Trophoblast cell (in vitro differentiated cells and primary cell): Measurements from ENCODE around the gene HLCS.
A peak's percentile ranks its signal among the peaks of the same experiment; 100 is the strongest.

Source experiments
- DNase-seq, 2 donors: peaks; one replicate each; pipeline ENCODE4 v3.0.0-alpha.2; 2016
- H2AFZ ChIP-seq: 2 replicates; pipeline ENCODE4 v1.6.1; 2013; ENCODE audit warnings: low read length, moderate library complexity, mild to moderate bottlenecking; ENCODE audit not compliant: insufficient read depth, poor library complexity
- H2AK5ac ChIP-seq: 2 replicates; pipeline ENCODE4 v1.6.1; 2013; ENCODE audit warnings: mild to moderate bottlenecking, low read length
- H2BK120ac ChIP-seq: 2 replicates; pipeline ENCODE4 v1.6.1; 2013; ENCODE audit warnings: low read length, mild to moderate bottlenecking, moderate library complexity; ENCODE audit not compliant: insufficient read depth, poor library complexity
- H2BK12ac ChIP-seq: 2 replicates; pipeline ENCODE4 v1.6.1; 2013; ENCODE audit warnings: mild to moderate bottlenecking, low read length, moderate library complexity
- H2BK5ac ChIP-seq: 2 replicates; pipeline ENCODE4 v1.6.1; 2013; ENCODE audit warnings: low read length, low read depth, moderate library complexity, mild to moderate bottlenecking; ENCODE audit not compliant: poor library complexity
- H3K14ac ChIP-seq: 2 replicates; pipeline ENCODE4 v1.6.1; 2013; ENCODE audit warnings: mild to moderate bottlenecking, low read length
- H3K18ac ChIP-seq: 2 replicates; pipeline ENCODE4 v1.6.1; 2013; ENCODE audit warnings: mild to moderate bottlenecking, low read length
- H3K23ac ChIP-seq: 2 replicates; pipeline ENCODE4 v1.6.1; 2013; ENCODE audit warnings: low read length
- H3K27ac ChIP-seq: 2 replicates; pipeline ENCODE4 v1.5.1; 2013; ENCODE audit warnings: low read depth, mild to moderate bottlenecking, inconsistent platforms, low read length, moderate library complexity
- H3K27me3 ChIP-seq: 2 replicates; pipeline ENCODE4 v1.6.1; 2013; ENCODE audit warnings: inconsistent platforms, mild to moderate bottlenecking, low read length, moderate library complexity; ENCODE audit not compliant: insufficient read depth
- H3K36me3 ChIP-seq, 2 experiments: 1 replicate in 1 of 2; 2 replicates in 1 of 2; pipeline ENCODE4 v1.6.1; 2013; ENCODE audit warnings: low read length in 2 of 2, mild to moderate bottlenecking in 2 of 2, moderate library complexity in 1 of 2; ENCODE audit not compliant: insufficient read depth in 2 of 2, control insufficient read depth in 1 of 2
- H3K4ac ChIP-seq: 2 replicates; pipeline ENCODE4 v1.6.1; 2013; ENCODE audit warnings: low read depth, mild to moderate bottlenecking, low read length, moderate library complexity
- H3K4me1 ChIP-seq, 2 experiments: 1 replicate in 1 of 2; 2 replicates in 1 of 2; pipeline ENCODE4 v1.6.1; 2013; ENCODE audit warnings: low read length in 2 of 2, mild to moderate bottlenecking in 2 of 2, moderate library complexity in 1 of 2; ENCODE audit not compliant: insufficient read depth in 2 of 2, control insufficient read depth in 1 of 2
- H3K4me2 ChIP-seq: 2 replicates; pipeline ENCODE4 v1.6.1; 2013; ENCODE audit warnings: inconsistent platforms, mild to moderate bottlenecking, low read length, moderate library complexity
- H3K4me3 ChIP-seq: 2 replicates; pipeline ENCODE4 v1.5.1; 2013; ENCODE audit warnings: mild to moderate bottlenecking, low read depth, low read length, inconsistent platforms
- H3K79me1 ChIP-seq: one replicate; pipeline ENCODE4 v1.6.1; 2013; ENCODE audit warnings: low read length
- H3K79me2 ChIP-seq: 2 replicates; pipeline ENCODE4 v1.6.1; 2013; ENCODE audit warnings: low read length, mild to moderate bottlenecking; ENCODE audit not compliant: control insufficient read depth, insufficient read depth, poor library complexity
- H3K9ac ChIP-seq: 2 replicates; pipeline ENCODE4 v1.6.1; 2013; ENCODE audit warnings: mild to moderate bottlenecking, low read length
- H3K9me3 ChIP-seq: 2 replicates; pipeline ENCODE4 v1.6.1; 2013; ENCODE audit warnings: low read depth, mild to moderate bottlenecking, control low read depth, inconsistent platforms, low read length; ENCODE audit not compliant: insufficient read depth
- H4K12ac ChIP-seq: 2 replicates; pipeline ENCODE4 v1.6.1; 2013; ENCODE audit warnings: low read depth, mild to moderate bottlenecking, low read length, moderate library complexity
- H4K8ac ChIP-seq: 2 replicates; pipeline ENCODE4 v1.6.1; 2013; ENCODE audit warnings: low read depth, mild to moderate bottlenecking, low read length, moderate library complexity
- H4K91ac ChIP-seq: one replicate; pipeline ENCODE4 v1.6.1; 2013; ENCODE audit warnings: low read depth, mild to moderate bottlenecking, low read length, moderate library complexity
- WGBS: extraction: QIAGEN DNeasy Blood & Tissue Kit; methylation state at CpG from one replicate; pipeline ENCODE4 v1.1.7; 2013; ENCODE audit warnings: missing lambda C conversion rate; ENCODE audit not compliant: insufficient read length, insufficient coverage; ENCODE audit errors: extremely low coverage; 5-methylcytosine and 5-hydroxymethylcytosine counted together

HLCS gene

DNA sequence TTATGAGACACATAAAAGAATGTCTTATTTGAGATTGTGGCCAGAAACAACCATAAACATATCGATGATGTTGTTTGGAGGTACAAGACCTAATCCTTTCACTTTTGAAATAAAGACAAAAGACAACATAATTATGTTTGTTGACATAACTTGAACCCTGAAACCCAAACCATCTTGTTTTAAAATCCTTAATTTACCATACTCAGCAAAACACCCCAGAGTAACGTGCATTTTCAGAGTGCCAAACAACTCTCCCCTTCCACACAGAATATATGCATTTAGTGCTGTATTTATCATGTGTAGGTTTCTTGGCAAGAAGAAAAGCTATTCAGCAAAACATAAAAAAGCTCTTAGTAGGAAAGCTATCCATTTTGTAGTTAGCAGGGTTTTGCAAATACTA lies 250.1 kb downstream of the HLCS start:
- no peak overlapping the region for H3K23ac ChIP-seq
- H3K9ac ChIP-seq = no peak overlapping the region
- H2BK12ac ChIP-seq = no peak overlapping the region
- no peaks in the 10 kb centered on the region for H3K79me1 ChIP-seq
- H2BK120ac ChIP-seq = no peak overlapping the region
- no peak overlapping the region for H2AFZ ChIP-seq
- no peaks in the 10 kb centered on the region for H3K79me2 ChIP-seq
- H3K27ac ChIP-seq = no peak overlapping the region
- no CpG with 5 or more reads among the region's 2 CpGs for WGBS
- no peak overlapping the region for H4K12ac ChIP-seq
- no peak overlapping the region for H3K4ac ChIP-seq
- no peak overlapping the region for H4K8ac ChIP-seq
- H3K36me3 ChIP-seq = no peaks in the 10 kb centered on the region
- DNase-seq = no peak
- H3K4me1 ChIP-seq = no peaks in the 10 kb centered on the region
- no peak overlapping the region for H2BK5ac ChIP-seq
- no peak overlapping the region for H3K4me3 ChIP-seq
- no peak overlapping the region for H2AK5ac ChIP-seq
- H3K18ac ChIP-seq = no peak overlapping the region
- no peak overlapping the region for H4K91ac ChIP-seq
- H3K27me3 ChIP-seq = peaks cover 11% of the 10 kb centered on the region
- no peak overlapping the region for H3K14ac ChIP-seq
- H3K9me3 ChIP-seq = no peaks in the 10 kb centered on the region
- H3K4me2 ChIP-seq = no peak overlapping the region

DNA sequence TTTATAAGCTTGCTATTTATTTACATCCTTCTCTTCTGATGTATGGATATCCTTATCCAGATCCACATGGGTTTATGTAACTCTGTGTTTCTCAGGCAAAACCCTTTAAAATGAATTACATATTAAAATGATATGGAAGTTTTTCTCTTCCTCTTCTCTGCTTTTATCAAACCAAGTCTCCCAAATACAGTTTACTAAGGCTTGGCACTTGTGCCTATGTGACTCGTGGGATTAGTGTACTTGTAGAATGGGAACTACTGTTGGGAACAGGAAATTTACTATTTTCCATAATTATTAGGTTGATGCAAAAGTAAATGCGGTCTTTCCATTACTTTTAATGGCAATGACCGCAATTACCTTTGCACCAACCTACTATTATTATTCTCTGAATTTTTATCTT lies 252.7 kb downstream of the HLCS start:
- Histone ChIP-seq H4K91ac (no peak overlapping the region), H3K79me2 (no peaks in the 10 kb centered on the region), H2BK12ac (no peak overlapping the region), H3K27ac (no peak overlapping the region), H3K4me1 (no peaks in the 10 kb centered on the region), H3K36me3 (no peaks in the 10 kb centered on the region), H2AK5ac (no peak overlapping the region), H2BK5ac (no peak overlapping the region), H3K4ac (no peak overlapping the region), H3K4me2 (no peak overlapping the region), H3K79me1 (no peaks in the 10 kb centered on the region), H3K18ac (no peak overlapping the region), H4K8ac (no peak overlapping the region), H3K9me3 (no peaks in the 10 kb centered on the region), H3K23ac (no peak overlapping the region), H3K9ac (no peak overlapping the region), H3K4me3 (no peak overlapping the region), H2BK120ac (no peak overlapping the region), H3K27me3 (peaks cover 32% of the 10 kb centered on the region), H4K12ac (no peak overlapping the region), H3K14ac (no peak overlapping the region), H2AFZ (no peak overlapping the region)
- DNase-seq = no peak
- no CpG with 5 or more reads among the region's 3 CpGs for WGBS

DNA sequence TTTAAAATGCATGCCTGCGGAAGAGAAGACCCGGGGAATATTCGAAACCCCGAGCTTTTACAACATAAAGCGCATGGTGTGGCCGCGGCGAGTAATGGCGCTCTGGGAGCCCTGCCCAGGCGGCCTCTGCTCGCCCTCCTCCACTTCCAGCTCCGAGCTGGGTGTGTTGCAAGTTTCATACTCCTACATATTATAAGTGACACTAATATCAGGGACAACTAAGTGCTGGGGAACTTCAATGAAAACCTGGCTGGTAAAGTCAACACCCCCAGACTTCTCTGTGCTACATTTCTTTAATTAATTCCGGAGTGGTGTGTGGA lies 255.8 kb downstream of the HLCS start:
- H3K27me3 ChIP-seq = peaks cover 63% of the 10 kb centered on the region
- H4K12ac ChIP-seq = no peak overlapping the region
- no peak overlapping the region for H2BK5ac ChIP-seq
- H3K4me1 ChIP-seq = no peaks in the 10 kb centered on the region
- H3K27ac ChIP-seq = no peak overlapping the region
- H3K9me3 ChIP-seq = peaks cover 6% of the 10 kb centered on the region
- H2AK5ac ChIP-seq = no peak overlapping the region
- no CpG with 5 or more reads among the region's 13 CpGs for WGBS
- no peak overlapping the region for H3K4me3 ChIP-seq
- no peak overlapping the region for H3K23ac ChIP-seq
- H3K79me1 ChIP-seq = no peaks in the 10 kb centered on the region
- H4K8ac ChIP-seq = no peak overlapping the region
- no peak overlapping the region for H3K4ac ChIP-seq
- no peak overlapping the region for H3K18ac ChIP-seq
- no peak overlapping the region for H2BK12ac ChIP-seq
- no peak overlapping the region for H3K9ac ChIP-seq
- no peak overlapping the region for H2BK120ac ChIP-seq
- no peaks in the 10 kb centered on the region for H3K79me2 ChIP-seq
- no peaks in the 10 kb centered on the region for H3K36me3 ChIP-seq
- DNase-seq = no peak
- no peak overlapping the region for H2AFZ ChIP-seq
- no peak overlapping the region for H3K14ac ChIP-seq
- H3K4me2 ChIP-seq = peak overlapping the region; percentile 37
- no peak overlapping the region for H4K91ac ChIP-seq

DNA sequence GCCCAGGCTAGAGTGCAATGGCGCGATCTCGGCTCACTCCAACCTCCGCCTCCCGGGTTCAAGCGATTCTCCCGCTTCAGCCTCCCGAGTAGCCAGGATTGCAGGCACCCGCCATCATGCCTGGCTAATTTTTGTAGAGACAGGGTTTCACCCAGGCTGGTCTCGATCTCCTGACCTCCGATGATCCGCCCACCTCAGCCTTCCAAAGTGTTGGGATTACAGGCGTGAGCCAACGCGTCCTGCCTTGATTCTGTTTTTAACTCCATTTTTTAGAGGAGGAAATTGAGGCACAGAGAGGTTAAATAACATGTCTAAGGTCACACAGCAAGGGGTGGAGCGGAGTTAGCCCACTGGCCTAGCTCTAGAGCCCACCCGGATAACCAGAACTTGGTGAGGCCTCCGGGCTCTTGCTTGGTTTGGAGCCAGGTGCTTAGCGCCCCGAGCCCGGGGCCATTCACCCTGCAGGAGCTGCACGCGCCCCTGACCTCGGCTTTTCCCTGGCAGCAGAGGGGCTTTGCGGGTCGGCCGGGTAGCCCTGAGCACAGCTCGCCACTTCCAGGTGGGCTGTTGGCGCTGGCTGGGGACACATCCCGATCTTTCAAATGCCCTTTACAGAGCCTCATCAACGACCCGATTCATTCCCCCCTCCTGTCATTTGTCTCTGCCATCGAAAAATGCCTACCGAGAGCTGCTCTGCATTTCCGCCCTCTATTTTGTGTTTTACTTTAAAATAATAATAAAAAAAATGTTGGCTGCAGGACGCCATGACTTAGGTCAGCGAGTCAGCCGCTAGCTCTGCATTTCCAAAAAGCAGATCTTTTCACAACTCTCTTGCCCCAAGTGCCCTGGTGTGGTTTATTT lies 256.4 kb downstream of the HLCS start:
- H4K12ac ChIP-seq = no peak overlapping the region
- H2BK5ac ChIP-seq = no peak overlapping the region
- H2BK12ac ChIP-seq = no peak overlapping the region
- H3K4me2 ChIP-seq = peak overlapping the region; percentile 37
- DNase-seq = no peak
- peaks cover 69% of the 10 kb centered on the region for H3K27me3 ChIP-seq
- H3K18ac ChIP-seq = no peak overlapping the region
- no peak overlapping the region for H3K4me3 ChIP-seq
- H3K4ac ChIP-seq = no peak overlapping the region
- H3K9ac ChIP-seq = no peak overlapping the region
- H3K79me1 ChIP-seq = no peaks in the 10 kb centered on the region
- H3K9me3 ChIP-seq = peaks cover 7% of the 10 kb centered on the region
- H2AK5ac ChIP-seq = no peak overlapping the region
- H3K79me2 ChIP-seq = no peaks in the 10 kb centered on the region
- H4K8ac ChIP-seq = no peak overlapping the region
- H4K91ac ChIP-seq = no peak overlapping the region
- H3K27ac ChIP-seq = no peak overlapping the region
- H3K23ac ChIP-seq = no peak overlapping the region
- H3K4me1 ChIP-seq = no peaks in the 10 kb centered on the region
- H3K14ac ChIP-seq = no peak overlapping the region
- no CpG with 5 or more reads among the region's 38 CpGs for WGBS
- H3K36me3 ChIP-seq = no peaks in the 10 kb centered on the region
- no peak overlapping the region for H2AFZ ChIP-seq
- no peak overlapping the region for H2BK120ac ChIP-seq
